Activated CD8-positive, alpha-beta memory T cell treated with anti-CD3 and anti-CD28 coated beads for 1 hour (primary cell): ENCODE data around the gene FEM1B.

Experiments used
- DNase-seq, 2 donors: peaks; one replicate each; pipeline ENCODE4 v3.0.0-alpha.2; 2020; ENCODE audit warnings: low read depth in 1 of 2; ENCODE audit errors: extremely low read depth in 1 of 2

Gene FEM1B

GRCh38 chr15:68321229-68321628 is 43.7 kb downstream of the FEM1B start:
- no peak for DNase-seq

DNA sequence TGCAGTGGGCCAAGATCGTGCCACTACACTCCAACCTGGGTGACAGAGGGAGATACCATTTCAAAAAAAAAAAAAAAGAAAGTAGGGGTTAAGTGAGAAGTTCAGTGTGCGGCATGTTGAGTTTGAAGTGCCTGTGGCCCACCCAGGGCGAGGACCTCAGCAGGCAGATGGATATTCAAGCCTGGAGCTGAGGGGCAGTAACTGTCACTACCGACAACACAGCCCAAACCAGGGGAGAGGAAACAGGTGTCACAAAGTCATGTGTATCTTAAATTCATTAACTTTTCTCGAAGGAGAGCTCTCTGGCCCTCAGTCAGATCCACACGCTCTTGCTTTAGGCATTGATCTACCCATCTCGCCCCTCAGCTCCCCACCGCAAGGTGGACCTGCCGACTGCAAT is 45.3 kb downstream of the FEM1B start:
- no peak for DNase-seq

- DNase-seq, result no peak
Measured at GRCh38 chr15:68325726-68326125, 48.2 kb downstream of the FEM1B start.

DNA sequence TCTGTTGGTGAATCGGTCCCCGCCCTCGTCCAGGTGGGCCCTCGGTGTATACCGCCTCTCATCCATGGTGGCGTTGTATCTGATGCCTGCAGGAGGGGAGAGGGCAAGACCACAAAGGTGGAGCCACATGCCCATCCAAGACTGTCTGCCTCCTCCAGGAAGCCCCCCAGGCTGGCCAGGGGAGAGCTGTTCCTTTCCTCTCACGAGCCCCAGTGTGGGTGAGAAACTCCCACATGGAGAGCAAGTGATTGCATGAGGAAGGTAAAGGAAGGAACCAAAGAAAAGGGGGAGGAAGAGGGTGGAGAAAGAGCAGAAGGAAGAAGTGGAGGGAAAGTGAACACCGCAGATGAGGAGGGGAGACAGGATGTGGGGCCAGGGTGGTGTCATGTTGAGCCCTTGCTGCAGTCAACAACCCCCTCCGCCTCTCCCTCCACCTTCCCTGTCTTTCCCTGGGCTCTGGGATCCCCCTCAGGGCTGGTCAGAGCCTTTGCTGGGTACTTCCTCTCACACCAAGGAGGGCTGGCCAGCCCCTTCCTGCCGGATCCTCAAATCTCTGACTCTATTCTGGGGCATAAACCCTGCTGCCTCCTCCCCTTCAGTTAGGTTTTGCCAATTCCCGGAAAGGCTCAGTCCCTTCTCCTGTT is 49.3 kb downstream of the FEM1B start:
- DNase-seq, result no peak

GRCh38 chr15:68328443-68328842 is 50.9 kb downstream of the FEM1B start:
- no peak for DNase-seq

GRCh38 chr15:68328964-68329363 is 51.4 kb downstream of the FEM1B start:
- no peak for DNase-seq

DNA sequence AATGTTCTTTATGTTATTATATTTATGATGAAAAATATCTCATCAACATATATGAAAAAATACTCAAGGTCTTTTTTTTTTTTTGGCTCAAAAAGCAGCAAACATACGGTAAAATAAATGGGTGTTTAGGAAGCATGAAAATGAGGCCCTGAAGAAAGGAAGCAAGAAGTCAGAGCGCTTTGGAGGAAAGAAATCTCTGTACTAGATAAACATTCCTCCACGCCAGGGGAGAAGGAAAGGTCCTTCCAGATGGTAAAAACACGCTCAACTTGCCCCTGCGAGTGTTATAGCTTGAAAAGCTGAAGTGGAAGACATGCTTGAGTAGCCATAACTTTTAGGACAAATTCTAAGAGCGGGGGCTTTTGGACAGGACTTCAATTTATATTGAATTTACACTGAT is 52.9 kb downstream of the FEM1B start:
- no peak for DNase-seq

DNA sequence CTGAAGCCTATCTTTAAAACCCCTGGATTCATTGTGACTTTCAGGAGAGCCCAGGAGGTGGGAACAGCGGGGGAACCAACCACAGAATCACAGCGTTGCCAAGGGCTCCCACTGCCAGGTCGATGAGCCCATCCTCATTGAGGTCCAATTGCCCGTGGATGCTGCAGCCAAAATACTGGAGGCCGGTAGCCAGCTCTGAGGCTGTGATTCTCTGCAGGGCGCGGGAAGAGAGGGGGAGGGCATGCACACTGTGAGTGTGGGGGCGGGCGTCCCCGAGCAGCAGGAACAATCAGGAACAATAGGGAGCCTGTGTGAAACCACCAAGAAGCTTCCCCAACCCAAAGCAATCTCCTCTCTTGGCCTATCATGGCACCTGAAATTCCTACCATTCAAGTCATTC is 53.4 kb downstream of the FEM1B start:
- DNase-seq, result no peak

DNA sequence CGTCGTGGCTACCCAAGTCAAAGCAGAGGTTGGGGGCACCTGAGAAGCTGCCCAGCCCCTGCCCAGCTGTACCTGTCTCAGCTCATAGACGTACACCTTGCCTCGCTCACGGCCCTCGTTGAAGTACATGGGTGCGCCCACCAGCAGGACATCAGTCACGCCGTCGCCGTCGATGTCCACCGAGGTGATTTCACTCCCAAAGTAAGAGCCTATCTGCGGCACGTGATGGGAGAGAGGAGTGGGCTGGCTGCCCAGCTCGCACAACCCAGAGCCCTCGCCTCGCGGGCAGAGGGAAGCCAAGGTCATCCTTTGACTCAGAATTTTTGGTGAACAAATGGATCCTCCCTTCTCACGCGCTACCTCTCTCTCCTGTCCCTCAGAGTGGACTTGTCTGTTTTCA is 54.7 kb downstream of the FEM1B start:
- no peak for DNase-seq

DNA sequence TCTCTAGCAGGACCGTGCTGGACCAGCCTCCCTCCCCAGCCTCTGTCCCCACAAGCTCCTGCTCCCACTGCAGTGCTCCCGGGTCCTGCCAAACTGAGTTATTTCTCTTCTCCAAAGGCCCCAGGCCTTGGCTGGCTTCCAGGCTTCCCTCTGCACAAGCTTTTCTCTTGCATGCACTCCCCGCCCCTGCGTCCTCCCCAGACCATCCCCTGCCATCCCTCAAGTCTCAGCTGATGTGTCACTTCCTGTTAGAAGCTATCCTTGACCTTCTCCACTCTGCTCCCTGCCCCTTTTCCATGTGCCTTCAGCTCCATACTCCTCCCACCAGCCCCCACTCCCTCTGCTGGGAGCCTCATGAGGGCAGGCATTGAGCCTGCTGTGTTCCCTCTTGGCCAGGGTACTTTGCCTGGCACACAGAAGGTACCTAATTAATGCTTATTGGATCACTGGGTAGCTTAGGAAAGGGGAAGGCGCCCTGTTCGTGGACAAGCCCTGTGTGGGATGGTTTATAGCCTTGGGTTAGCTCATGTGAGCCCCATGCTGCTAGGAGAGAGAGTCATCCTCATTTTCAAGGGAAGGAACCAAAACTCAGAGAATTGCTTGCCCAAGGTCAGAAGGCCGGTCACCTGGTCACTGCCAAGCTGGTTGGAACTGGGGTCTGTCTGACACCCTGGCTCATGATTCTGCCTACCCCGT is 56.4 kb downstream of the FEM1B start:
- DNase-seq, result no peak

DNA sequence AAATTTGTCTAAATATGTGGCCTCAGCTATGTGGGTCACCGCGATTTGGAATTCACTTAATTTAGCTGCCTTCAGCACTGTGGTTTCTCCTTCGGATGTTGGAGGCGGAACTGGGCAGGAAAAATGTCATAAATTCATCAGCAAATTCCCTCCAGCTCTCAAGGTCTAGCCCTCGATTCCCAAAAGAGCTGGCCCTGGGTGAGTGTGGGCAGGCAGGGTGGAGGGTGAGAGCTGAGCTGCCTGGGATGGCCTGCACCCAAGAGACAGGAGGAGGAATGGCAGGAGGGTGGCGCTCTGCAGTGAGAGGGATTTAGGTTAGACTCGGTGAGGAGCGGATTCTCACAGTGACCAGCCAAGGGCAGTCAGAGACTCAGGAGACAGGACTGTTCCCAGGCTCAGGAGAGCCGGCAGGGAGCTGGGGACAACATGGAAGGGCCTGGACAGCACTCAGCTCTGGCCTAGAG is 57.1 kb downstream of the FEM1B start:
- DNase-seq, result no peak

DNA sequence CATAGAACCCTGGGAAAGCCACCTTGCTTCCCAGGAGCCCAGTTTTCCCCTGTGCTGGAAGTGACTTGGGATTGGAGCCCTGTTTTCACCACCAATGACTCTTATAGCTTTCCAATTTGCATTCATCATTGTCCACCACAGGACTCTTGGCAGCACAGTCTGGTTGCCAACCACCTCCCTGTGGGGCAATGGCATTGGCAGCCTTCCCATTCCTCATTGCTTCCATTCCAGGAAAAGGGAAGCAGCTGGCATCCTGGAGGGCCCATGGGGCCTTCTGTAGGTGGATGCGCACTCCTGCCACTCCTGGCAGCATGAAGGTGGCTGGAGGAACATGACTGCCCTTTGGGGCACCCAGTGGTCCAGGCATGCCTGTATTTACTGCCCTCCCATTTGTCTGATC is 57.7 kb downstream of the FEM1B start:
- DNase-seq, result no peak

- no peak for DNase-seq
Measured at GRCh38 chr15:68335655-68336054, 58.1 kb downstream of the FEM1B start.

GRCh38 chr15:68336516-68336915 is 59.0 kb downstream of the FEM1B start:
- DNase-seq, result no peak

- no peak for DNase-seq
Measured at GRCh38 chr15:68337826-68338225, 60.3 kb downstream of the FEM1B start.

DNA sequence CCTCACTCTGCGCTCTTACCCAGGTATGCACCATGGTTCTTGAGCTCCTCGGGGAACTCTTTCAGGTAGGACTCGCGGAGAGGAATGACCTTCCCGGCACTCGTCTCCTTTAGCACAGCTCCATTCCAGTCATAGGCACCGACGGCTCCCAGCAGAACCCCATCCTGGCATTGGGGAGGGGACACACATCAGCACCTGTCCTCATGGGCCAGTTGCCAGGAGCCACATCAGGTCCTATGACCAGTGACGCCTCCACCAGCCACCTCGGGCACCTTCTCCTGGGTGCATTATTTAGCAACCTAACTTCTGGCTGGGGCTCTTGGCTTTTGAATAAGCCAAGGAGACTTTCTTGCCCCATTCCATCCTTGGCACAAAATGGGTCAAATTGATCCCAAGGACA is 61.9 kb downstream of the FEM1B start:
- no peak for DNase-seq

- no peak for DNase-seq
Measured at GRCh38 chr15:68340726-68341671, 63.5 kb downstream of the FEM1B start.

DNA sequence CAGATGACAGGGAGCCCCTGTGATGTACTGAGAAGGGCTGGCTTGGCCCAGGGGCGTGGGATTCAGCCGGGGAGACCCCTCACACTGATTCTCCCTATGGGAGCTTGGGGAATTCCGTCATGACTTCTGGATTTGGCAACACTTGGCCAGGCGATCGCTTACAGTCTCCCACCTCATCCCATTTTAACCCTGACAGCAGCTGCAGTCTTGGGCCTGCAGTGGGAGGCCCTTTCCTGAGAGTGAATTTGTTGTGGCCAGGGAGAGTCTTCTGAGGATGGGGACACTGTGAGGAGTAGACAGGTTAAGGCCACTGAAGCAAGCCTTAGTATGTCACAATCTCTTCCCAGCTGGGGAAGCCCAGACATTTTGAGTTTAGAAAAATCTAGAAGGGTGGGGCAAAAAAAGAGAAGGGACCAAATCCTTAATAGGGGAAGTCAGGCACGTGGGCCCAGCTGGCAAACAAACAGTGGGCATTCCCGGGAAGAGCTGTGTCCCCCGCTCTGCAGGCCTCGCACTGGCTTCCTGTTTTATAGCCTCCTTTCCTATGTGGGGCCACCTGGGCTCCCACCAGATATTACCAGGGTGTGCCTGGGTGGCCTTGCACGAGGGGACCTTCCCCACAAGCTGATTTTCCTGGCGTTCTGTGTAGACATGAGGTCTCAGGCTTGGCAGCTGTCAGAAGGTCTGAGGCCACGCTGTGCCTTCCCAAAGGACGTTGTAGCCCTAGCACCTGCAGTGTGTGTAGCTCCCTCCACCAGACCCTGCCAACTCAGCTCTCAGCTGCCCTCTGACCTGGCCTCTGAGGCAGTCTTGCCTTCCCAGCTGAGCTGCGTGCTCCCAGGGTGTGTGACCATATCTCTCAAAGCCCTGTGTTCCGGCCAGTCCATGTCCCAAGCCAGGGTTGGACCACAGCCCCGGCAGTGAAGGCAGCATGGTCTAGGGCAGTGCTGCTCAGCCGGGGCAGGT is 64.5 kb downstream of the FEM1B start:
- DNase-seq, result no peak

DNA sequence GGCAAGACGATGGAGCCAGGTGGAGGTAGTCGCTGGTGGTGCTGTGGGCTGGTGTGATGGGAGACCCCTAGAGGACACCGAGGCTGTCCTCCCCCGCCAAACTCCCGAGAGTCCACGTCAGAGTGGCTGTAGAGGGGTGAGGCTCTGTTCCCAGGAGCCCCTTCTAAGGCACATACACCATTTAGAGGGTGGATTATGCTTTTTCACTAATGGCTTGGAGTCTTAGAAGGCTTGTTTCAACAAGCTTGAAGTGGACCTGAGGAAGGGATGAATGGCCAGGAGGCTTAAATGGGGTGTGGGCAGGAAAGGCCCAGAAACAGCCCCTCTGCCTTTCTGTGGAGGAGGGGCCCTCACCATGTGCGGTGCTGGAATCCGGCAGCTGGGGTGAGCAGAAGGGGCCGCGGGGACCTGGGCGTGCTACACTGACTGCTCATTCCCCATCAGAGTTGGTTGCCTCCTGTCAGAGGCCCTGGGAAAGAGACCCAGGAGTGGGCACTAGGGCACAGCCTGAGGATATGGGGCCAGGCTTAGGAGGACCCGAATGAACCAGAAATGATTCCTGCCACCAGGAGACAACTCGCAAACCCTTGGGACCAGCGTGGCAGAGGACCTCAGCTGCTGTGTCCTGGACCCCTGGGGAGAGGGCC is 66.2 kb downstream of the FEM1B start:
- DNase-seq, result no peak

DNA sequence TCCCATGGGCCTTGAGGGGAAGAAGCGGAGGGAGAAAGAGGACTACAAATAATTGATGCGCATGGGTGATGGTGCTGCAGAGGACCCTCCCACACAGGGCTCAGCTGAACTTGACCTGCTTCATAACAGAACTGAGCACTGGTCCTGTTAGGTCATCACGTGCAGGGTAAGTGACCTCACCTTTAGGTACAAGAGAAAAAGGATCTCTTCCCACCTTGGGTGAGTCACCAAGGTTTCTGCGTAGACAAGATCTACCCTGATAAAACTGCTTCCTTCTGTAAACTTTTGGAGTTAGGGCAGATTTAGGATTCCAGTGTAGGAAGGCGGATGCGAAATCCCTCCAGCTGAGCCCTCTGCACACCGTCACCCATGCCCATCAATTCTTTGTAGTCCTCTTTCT is 67.1 kb downstream of the FEM1B start:
- DNase-seq, result no peak
